IMR-90 (cell line): ENCODE measurements around the gene ARHGEF37. TPM values are rescaled to one million over a fixed set of nuclear protein-coding genes. Genes with fewer than 3 reads are reported as not detected.
A peak's percentile ranks its signal among the peaks of the same experiment; 100 is the strongest.

Experiments used
- ATAC-seq: fragments of 200-7000 bp; cut with Tn5 transposase; 2 replicates; pipeline ENCODE4 v1.9.1; 2020; ENCODE audit warnings: low read depth, mild to moderate bottlenecking, moderate library complexity
- BruUV-seq: library from RNA; stranded (reverse); fragments of 400-500 nt; replicated peaks from 2 replicates; lab custom pipeline; 2021; lab: Mats Ljungman, UMichigan
- CTCF ChIA-PET: fragments of 300-600 bp; formaldehyde crosslinking; extraction: SDS; loops from one replicate; lab custom pipeline; 2021; ENCODE audit warnings: antibody characterized with exemption; lab: Yijun Ruan, JAX
- POLR2A ChIA-PET: fragments of 300-600 bp; sonication (Branson Sonifier 250); formaldehyde crosslinking; loops from one replicate; lab custom pipeline; 2022; ENCODE audit warnings: antibody characterized with exemption; ENCODE audit not compliant: unreplicated experiment; lab: Charles Lee
- DNase-seq: peaks from one replicate; pipeline ENCODE4 v3.0.0; 2013
- H2AFZ ChIP-seq: replicated peaks from 2 replicates; pipeline ENCODE3; 2013; ENCODE audit warnings: low read length, mild to moderate bottlenecking; ENCODE audit not compliant: poor library complexity
- H2AK5ac ChIP-seq: 2 replicates; pipeline ENCODE4 v1.6.1; 2013; ENCODE audit warnings: low read depth, low read length, inconsistent platforms
- H2AK9ac ChIP-seq: replicated peaks from 2 replicates; pipeline ENCODE3; 2013; ENCODE audit warnings: mild to moderate bottlenecking, low read depth, low read length, moderate library complexity; ENCODE audit not compliant: poor library complexity
- H2BK120ac ChIP-seq: 2 replicates; pipeline ENCODE4 v1.6.1; 2013; ENCODE audit warnings: low read depth, low read length, inconsistent platforms
- H2BK15ac ChIP-seq: 3 replicates; pipeline ENCODE4 v1.6.1; 2013; ENCODE audit warnings: low read depth, low read length, inconsistent platforms
- H2BK20ac ChIP-seq: 2 replicates; pipeline ENCODE4 v1.6.1; 2013; ENCODE audit warnings: low read depth, mild to moderate bottlenecking, inconsistent platforms, low read length, moderate library complexity
- H2BK5ac ChIP-seq: 2 replicates; pipeline ENCODE4 v1.6.1; 2013; ENCODE audit warnings: mild to moderate bottlenecking, low read depth, low read length, inconsistent platforms; ENCODE audit not compliant: poor library complexity, severe bottlenecking
- H3K14ac ChIP-seq: replicated peaks from 2 replicates; pipeline ENCODE4 v1.6.1; 2013; ENCODE audit warnings: low read depth, low read length, inconsistent platforms
- H3K18ac ChIP-seq: 2 replicates; pipeline ENCODE4 v1.6.1; 2013; ENCODE audit warnings: low read depth, low read length, control low read depth
- H3K23ac ChIP-seq: 2 replicates; pipeline ENCODE4 v1.6.1; 2013; ENCODE audit warnings: low read depth, low read length, inconsistent platforms
- H3K27ac ChIP-seq: 2 replicates; pipeline ENCODE4 v1.5.1; 2013; ENCODE audit warnings: mild to moderate bottlenecking, control low read depth, low read length; ENCODE audit not compliant: insufficient read depth
- H3K27me3 ChIP-seq: 2 replicates; pipeline ENCODE4 v1.6.1; 2013; ENCODE audit warnings: low read length; ENCODE audit not compliant: control insufficient read depth, insufficient read depth
- H3K36me3 ChIP-seq: 2 replicates; pipeline ENCODE4 v1.6.1; 2013; ENCODE audit warnings: low read length, mixed read lengths; ENCODE audit not compliant: control insufficient read depth, insufficient read depth
- H3K4ac ChIP-seq: 2 replicates; pipeline ENCODE4 v1.6.1; 2013; ENCODE audit warnings: low read depth, low read length, inconsistent platforms
- H3K4me1 ChIP-seq: 2 replicates; pipeline ENCODE4 v1.6.1; 2013; ENCODE audit warnings: low read length, mixed read lengths; ENCODE audit not compliant: control insufficient read depth, insufficient read depth
- H3K4me2 ChIP-seq: 2 replicates; pipeline ENCODE4 v1.6.1; 2013; ENCODE audit warnings: low read depth, mild to moderate bottlenecking, control low read depth, low read length, moderate library complexity
- H3K4me3 ChIP-seq: 2 replicates; pipeline ENCODE4 v1.5.1; 2013; ENCODE audit warnings: low read depth, mild to moderate bottlenecking, control low read depth, low read length, moderate library complexity; ENCODE audit not compliant: insufficient read depth
- H3K56ac ChIP-seq: 2 replicates; pipeline ENCODE4 v1.6.1; 2013; ENCODE audit warnings: low read length, inconsistent platforms; ENCODE audit not compliant: insufficient read depth; ENCODE audit errors: extremely low read depth
- H3K79me1 ChIP-seq, 2 experiments: 2 replicates each; pipeline ENCODE4 v1.6.1; 2013; ENCODE audit warnings: low read length in 2 of 2, inconsistent platforms in 1 of 2, low read depth in 1 of 2
- H3K9ac ChIP-seq: 2 replicates; pipeline ENCODE4 v1.6.1; 2013; ENCODE audit warnings: low read depth, low read length, control low read depth
- H3K9me1 ChIP-seq: 2 replicates; pipeline ENCODE4 v1.6.1; 2013; ENCODE audit warnings: low read length, inconsistent platforms; ENCODE audit not compliant: insufficient read depth
- H3K9me3 ChIP-seq: 2 replicates; pipeline ENCODE4 v1.6.1; 2013; ENCODE audit warnings: low read length; ENCODE audit not compliant: control insufficient read depth, insufficient read depth
- H4K20me1 ChIP-seq: 2 replicates; pipeline ENCODE4 v1.6.1; 2013; ENCODE audit warnings: low read length, inconsistent platforms; ENCODE audit not compliant: insufficient read depth
- H4K5ac ChIP-seq: 2 replicates; pipeline ENCODE4 v1.6.1; 2013; ENCODE audit warnings: mild to moderate bottlenecking, low read depth, low read length, control low read depth
- H4K8ac ChIP-seq, 2 experiments: 2 replicates each; pipeline ENCODE4 v1.6.1; 2013; ENCODE audit warnings: low read depth in 2 of 2, low read length in 2 of 2, control low read depth in 1 of 2, inconsistent platforms in 1 of 2
- H4K91ac ChIP-seq: 2 replicates; pipeline ENCODE4 v1.6.1; 2013; ENCODE audit warnings: low read depth, low read length, inconsistent platforms; ENCODE audit not compliant: insufficient read depth
- BHLHE40 ChIP-seq: fragments of 150-350 bp; IDR thresholded peaks from 2 replicates; pipeline ENCODE4 v1.6.1; 2016; ENCODE audit warnings: mild to moderate bottlenecking, low read depth, low read length
- CEBPB ChIP-seq: IDR thresholded peaks from 2 replicates; pipeline ENCODE4 v1.6.1; 2012; ENCODE audit warnings: low read depth, low read length, improper control_type of control experiment
- CHD1 ChIP-seq: IDR thresholded peaks from 2 replicates; pipeline ENCODE4 v1.6.1; 2012; ENCODE audit warnings: low read depth, low read length, improper control_type of control experiment
- ELK1 ChIP-seq: fragments of 150-350 bp; IDR thresholded peaks from 2 replicates; pipeline ENCODE4 v1.6.1; 2016; ENCODE audit warnings: low read depth, mild to moderate bottlenecking, low read length, moderate library complexity, borderline replicate concordance
- FOS ChIP-seq: fragments of 150-350 bp; IDR thresholded peaks from 2 replicates; pipeline ENCODE4 v1.6.1; 2016; ENCODE audit warnings: low read depth, low read length
- MAFK ChIP-seq: IDR thresholded peaks from 2 replicates; pipeline ENCODE4 v1.6.1; 2012; ENCODE audit warnings: low read depth, low read length, improper control_type of control experiment
- MAZ ChIP-seq: IDR thresholded peaks from 2 replicates; pipeline ENCODE4 v1.6.1; 2012; ENCODE audit warnings: low read depth, mild to moderate bottlenecking, low read length, improper control_type of control experiment, moderate library complexity, borderline replicate concordance
- MXI1 ChIP-seq: IDR thresholded peaks from 2 replicates; pipeline ENCODE4 v1.6.1; 2012; ENCODE audit warnings: low read depth, mild to moderate bottlenecking, low read length, moderate library complexity, borderline replicate concordance
- NFE2L2 ChIP-seq: fragments of 150-350 bp; IDR thresholded peaks from 2 replicates; pipeline ENCODE4 v1.6.1; 2016; ENCODE audit warnings: low read depth, mild to moderate bottlenecking, low read length
- POLR2A ChIP-seq: IDR thresholded peaks from 2 replicates; pipeline ENCODE4 v1.6.1; 2012; ENCODE audit warnings: mild to moderate bottlenecking, low read depth, low read length
- RAD21 ChIP-seq: IDR thresholded peaks from 2 replicates; pipeline ENCODE4 v1.6.1; 2012; ENCODE audit warnings: low read length, improper control_type of control experiment
- RCOR1 ChIP-seq: IDR thresholded peaks from 2 replicates; pipeline ENCODE4 v1.6.1; 2012; ENCODE audit warnings: mild to moderate bottlenecking, low read length, improper control_type of control experiment; ENCODE audit not compliant: insufficient replicate concordance
- RFX5 ChIP-seq: IDR thresholded peaks from 2 replicates; pipeline ENCODE4 v1.8.0; 2012; ENCODE audit warnings: low read depth, mild to moderate bottlenecking, low read length, moderate library complexity
- SMC3 ChIP-seq: fragments of 150-350 bp; IDR thresholded peaks from 2 replicates; pipeline ENCODE4 v1.6.1; 2016; ENCODE audit warnings: low read depth, mild to moderate bottlenecking, antibody characterized with exemption, low read length, moderate library complexity
- USF2 ChIP-seq: fragments of 150-350 bp; IDR thresholded peaks from 2 replicates; pipeline ENCODE4 v1.6.1; 2017; ENCODE audit warnings: mild to moderate bottlenecking, antibody characterized with exemption, low read length, low read depth
- WGBS, 2 experiments: methylation state at CpG; one replicate each; pipeline versions ENCODE4 v1.1.5 to v1.1.7; 2013; ENCODE audit warnings: missing lambda C conversion rate in 2 of 2; ENCODE audit not compliant: insufficient read length in 1 of 2; ENCODE audit errors: extremely low coverage in 2 of 2; 5-methylcytosine and 5-hydroxymethylcytosine counted together
- dilution Hi-C: fragments of 300-500 bp; cut with HindIII; formaldehyde crosslinking; loops from one replicate; pipeline ENCODE4 v1.14.3; 2018; ENCODE audit warnings: low sequenced_read_pairs; ENCODE audit not compliant: unreplicated experiment
- in situ Hi-C: fragments of 300-500 bp; cut with MboI; formaldehyde crosslinking; loops from 3 replicates; pipeline ENCODE4 v1.14.3; 2019; ENCODE audit warnings: low sequenced_read_pairs, inconsistent platforms, mixed read lengths
- intact Hi-C: fragments of 100-400 bp; cut with micrococcal nuclease; formaldehyde crosslinking; loops from 2 replicates; pipeline ENCODE4 v1.10.0; 2022
- polyA plus RNA-seq, 3 experiments: library from polyadenylated mRNA; depleted of rRNA; stranded (reverse); fragments of >200 nt; gene quantifications; 2 replicates each; pipeline ENCODE4 v1.2.3, GENCODE V29; 2012; ENCODE audit warnings: low replicate concordance in 1 of 3
- total RNA-seq: library from RNA; depleted of rRNA; stranded (reverse); fragments of >200 nt; gene quantifications from 2 replicates; pipeline ENCODE4 v1.2.3, GENCODE V29; 2012
- TF ChIP-seq, protein P1 (sequence below): conservative IDR thresholded peaks from 2 replicates; pipeline ENCODE4 v1.5.1; 2012; ENCODE audit warnings: mild to moderate bottlenecking, low read depth, low read length, improper control_type of control experiment

Gene ARHGEF37
- total and polyA plus RNA-seq, 2 of the 4 experiments (the other 2 are of a cell fraction) = 0.39 to 0.54 TPM

GRCh38 chr5:149580808-149581191 is 498 bp upstream of the ARHGEF37 start:
- no peaks in the 10 kb centered on the region; a peak in 1 of 4 replicates for H3K79me1 ChIP-seq
- H2BK5ac ChIP-seq = no peak overlapping the region
- peak overlapping the region; percentile 42 for H4K5ac ChIP-seq
- H3K9ac ChIP-seq = peak overlapping the region; percentile 15; the same call in 1 of the 2 replicates
- peak overlapping the region; percentile 39 for H4K91ac ChIP-seq
- peak overlapping the region; percentile 60 for H3K18ac ChIP-seq
- H3K36me3 ChIP-seq = no peaks in the 10 kb centered on the region
- TF ChIP-seq CEBPB (no peak), MAZ (no peak), CHD1 (no peak), RFX5 (no peak), MXI1 (no peak), ELK1 (no peak), NFE2L2 (no peak), USF2 (no peak), SMC3 (no peak), MAFK (no peak), RAD21 (no peak), POLR2A (no peak), RCOR1 (no peak), BHLHE40 (no peak), FOS (no peak)
- TF ChIP-seq, protein P1, sequence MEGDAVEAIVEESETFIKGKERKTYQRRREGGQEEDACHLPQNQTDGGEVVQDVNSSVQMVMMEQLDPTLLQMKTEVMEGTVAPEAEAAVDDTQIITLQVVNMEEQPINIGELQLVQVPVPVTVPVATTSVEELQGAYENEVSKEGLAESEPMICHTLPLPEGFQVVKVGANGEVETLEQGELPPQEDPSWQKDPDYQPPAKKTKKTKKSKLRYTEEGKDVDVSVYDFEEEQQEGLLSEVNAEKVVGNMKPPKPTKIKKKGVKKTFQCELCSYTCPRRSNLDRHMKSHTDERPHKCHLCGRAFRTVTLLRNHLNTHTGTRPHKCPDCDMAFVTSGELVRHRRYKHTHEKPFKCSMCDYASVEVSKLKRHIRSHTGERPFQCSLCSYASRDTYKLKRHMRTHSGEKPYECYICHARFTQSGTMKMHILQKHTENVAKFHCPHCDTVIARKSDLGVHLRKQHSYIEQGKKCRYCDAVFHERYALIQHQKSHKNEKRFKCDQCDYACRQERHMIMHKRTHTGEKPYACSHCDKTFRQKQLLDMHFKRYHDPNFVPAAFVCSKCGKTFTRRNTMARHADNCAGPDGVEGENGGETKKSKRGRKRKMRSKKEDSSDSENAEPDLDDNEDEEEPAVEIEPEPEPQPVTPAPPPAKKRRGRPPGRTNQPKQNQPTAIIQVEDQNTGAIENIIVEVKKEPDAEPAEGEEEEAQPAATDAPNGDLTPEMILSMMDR = no peak
- CTCF ChIA-PET = no interaction called here
- peaks cover 4% of the 10 kb centered on the region for H3K9me1 ChIP-seq
- H3K56ac ChIP-seq = no peak overlapping the region
- intact Hi-C loops (loop anchor here (5.0 kb wide), 1 partner anchor 37 kb away; no protein-coding TSS in a partner anchor), in situ Hi-C loops (no loop called here), dilution Hi-C loops (no loop called here)
- 0 out of 2 replicates have a peak overlapping the region, but pooled peaks have one; percentile 76 for H2BK20ac ChIP-seq
- H3K27ac ChIP-seq = no peak overlapping the region
- H3K4ac ChIP-seq = peak overlapping the region; percentile 75
- peak overlapping the region; percentile 89 for H2AK5ac ChIP-seq
- H3K4me2 ChIP-seq = peak overlapping the region; percentile 50
- ATAC-seq (peak; percentile 21), DNase-seq (no peak)
- H2BK120ac ChIP-seq = peak overlapping the region; percentile 62
- H4K8ac ChIP-seq = peak overlapping the region; percentile 9 to 79; a peak in 3 of 4 replicates
- H2AK9ac ChIP-seq = peak overlapping the region; percentile 31
- H3K4me1 ChIP-seq = peaks cover 8% of the 10 kb centered on the region
- 55% methylated on average over 5 of the region's 10 CpGs; no CpG with 5 or more reads in 1 of the 2 experiments for WGBS, 2 experiments
- H3K14ac ChIP-seq = peak overlapping the region; percentile 85
- no peaks in the 10 kb centered on the region for H4K20me1 ChIP-seq
- POLR2A ChIA-PET = no interaction called here
- no peak overlapping the region; the same call in 2 of the 3 replicates for H2BK15ac ChIP-seq
- no TSS peak for BruUV-seq
- no peaks in the 10 kb centered on the region for H3K27me3 ChIP-seq
- H3K23ac ChIP-seq = peak overlapping the region; percentile 85
- peak overlapping the region; percentile 39 for H3K4me3 ChIP-seq
- peak overlapping the region; percentile 92 for H2AFZ ChIP-seq
- H3K9me3 ChIP-seq = no peaks in the 10 kb centered on the region
